NCI-H1417 (cell line): Measurements from ENCODE around the gene ASB2.

ENCODE experiments used
- DNase-seq, 3 experiments: peaks; one replicate each; lab custom pipeline; 2025; lab: John Stamatoyannopoulos, UW

The ASB2 gene

DNA sequence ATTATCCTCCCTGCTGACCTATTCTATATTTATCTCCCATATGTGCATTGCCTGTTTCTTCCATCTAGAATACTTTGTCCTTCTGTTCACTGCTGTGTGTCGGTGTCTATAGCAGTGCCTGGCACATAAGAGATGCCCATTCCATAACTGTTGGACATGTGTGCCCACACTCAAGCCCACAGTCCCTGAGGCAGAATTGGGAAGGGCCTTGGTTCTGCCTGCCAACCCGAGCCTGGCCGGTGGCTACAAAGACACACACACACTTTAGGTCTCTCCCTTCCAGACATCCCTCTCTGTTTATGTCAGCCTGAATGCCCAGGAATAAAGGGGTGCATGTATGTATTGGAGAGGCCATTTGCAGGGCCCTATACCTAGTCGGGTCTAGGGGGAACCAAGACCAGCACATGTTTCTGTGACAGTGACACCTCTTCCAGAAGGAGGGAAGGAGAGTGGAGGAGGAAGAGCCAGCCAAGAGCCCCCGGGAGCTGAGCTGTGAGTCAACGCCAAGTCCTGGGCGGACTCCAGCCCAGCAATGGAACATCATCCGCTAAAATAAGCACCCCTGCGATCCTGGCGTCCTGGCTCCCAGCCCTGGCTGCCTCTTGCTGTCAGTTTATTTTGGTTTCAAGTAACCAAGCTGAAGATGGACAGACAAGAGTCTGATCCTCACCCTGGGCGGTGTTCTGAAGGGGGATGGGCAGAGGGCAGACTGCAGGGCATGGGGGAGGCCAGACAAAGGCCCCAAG is 4.3 kb upstream of the ASB2 start:
- DNase-seq = no peak

DNA sequence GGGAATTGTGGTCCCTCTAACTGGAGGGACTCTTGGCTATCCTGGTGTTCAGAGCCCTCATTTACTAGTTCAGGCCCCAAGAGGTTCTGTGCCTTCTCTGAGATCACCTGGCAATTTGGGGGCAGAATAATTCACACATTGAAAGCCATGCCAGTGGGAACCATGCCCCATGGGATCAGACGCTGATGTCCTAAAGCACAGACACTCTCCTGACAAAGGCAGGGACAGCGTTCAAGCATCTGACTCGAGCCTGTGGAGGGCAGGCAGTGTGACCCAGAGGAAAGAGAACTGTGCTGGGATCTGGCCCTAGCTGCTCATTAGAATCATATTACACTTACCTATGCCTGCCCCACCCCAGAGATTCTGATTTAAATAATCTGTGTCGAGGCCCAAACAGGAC is 2.4 kb upstream of the ASB2 start:
- no peak for DNase-seq

DNA sequence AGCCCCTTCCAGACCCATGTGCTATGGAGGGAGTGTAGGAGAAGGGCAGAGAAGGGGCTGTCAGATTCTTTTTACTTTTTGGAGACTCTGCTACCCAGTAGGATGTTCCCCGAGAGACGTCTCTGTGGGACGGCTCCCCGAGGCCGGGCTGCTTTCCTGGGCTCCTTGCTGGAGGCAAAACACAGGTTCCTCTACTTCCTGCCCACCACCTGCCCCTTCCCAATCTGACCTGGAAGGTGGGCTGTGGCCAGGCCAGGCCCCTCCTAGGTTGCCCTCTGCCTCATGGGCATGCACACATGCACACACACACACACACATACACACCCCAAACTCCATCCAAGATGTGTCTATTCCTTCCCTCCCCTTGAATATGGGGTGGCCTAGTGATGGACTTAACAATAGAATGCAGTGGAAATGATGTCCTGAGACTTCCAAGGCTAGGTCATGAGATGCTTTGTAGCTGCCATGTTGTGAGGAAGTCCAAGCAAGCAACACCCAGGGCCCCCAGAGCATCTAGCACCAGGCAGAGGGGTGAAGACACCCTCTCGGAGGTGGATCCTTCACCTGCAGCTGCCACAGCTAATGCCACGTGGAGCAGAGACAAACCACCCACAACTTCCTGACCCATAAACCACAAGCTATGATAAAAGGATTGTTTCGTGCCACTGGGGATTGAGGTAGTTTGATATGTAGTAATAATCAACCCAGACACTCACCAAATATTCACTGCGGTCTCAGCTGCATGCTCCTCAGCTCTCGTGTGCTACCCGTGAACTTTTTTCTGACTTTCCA is 1.6 kb upstream of the ASB2 start:
- no peak for DNase-seq

GRCh38 chr14:93977171-93977570 is 801 bp upstream of the ASB2 start:
- no peak for DNase-seq

GRCh38 chr14:93975791-93976476 is 436 bp downstream of the ASB2 start:
- DNase-seq = no peak

- DNase-seq = no peak
These were observed 1.5 kb downstream of the ASB2 start for GRCh38 chr14:93974833-93975232.

GRCh38 chr14:93974299-93974698 is 2.1 kb downstream of the ASB2 start:
- DNase-seq = no peak

DNA sequence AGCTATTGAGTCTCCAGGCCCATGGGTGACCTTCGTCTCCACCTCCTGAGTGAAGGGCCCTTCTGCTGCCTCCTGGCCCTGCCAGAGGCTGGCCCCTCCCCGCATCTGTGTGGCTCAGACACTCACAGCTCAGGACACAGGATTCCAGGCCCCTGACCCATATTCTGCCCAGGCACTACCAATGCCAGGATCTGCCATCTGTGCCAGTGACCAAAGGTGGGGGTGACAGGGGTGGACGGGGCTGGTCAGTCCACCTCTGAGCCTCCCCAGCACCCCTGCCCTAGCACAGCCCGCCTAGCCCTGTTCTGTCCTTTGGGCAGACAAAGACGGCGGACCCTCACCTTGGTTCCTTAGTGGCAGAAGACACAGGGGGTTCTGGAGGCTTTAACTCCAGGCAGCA is 2.8 kb downstream of the ASB2 start:
- DNase-seq = no peak

DNA sequence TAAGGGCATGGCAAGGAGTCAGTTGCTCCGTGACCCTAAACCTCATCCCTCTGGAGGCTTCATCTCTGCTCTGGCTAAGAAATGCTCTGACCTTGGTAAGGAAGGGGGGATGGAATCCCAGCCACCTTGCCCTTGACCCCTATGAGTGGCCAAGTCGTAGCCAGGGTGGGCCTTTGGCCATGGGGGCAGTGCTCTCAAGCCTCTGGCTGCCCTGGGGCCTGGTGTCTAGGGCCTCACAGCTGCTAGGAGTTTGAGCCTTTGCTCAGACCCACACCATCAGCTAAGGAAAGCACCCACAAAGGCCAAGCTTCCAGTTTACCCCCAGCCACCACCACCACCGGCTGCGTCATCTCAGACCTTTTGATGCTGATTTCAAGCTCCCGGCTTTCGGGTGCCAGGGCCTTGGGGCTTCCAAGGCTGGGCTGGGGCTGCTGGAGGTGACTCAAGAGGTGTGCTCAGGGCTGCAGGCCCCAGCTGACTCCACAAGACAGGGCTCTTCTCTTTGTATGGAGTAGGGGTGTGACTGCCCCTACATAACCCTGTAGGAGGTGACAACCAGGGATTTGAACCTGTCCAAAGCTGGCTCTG is 3.7 kb downstream of the ASB2 start:
- DNase-seq = no peak

DNA sequence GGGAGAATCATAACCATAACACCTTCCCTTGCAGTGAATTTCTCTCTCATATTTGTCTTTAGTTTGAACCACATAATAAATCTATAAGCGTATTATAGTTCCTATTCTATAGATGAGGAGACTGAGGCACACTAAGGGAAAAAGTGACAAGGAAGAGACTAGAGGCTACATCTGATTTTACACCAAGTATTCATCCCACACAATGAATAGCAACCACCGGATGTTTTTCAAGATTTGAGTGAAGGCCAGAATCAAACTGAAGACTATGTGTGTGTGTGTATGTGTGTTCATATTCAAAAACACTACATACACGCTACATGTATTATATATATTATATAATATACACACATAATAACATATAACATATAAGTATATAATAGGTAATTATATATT is 4.7 kb downstream of the ASB2 start:
- no peak for DNase-seq

DNA sequence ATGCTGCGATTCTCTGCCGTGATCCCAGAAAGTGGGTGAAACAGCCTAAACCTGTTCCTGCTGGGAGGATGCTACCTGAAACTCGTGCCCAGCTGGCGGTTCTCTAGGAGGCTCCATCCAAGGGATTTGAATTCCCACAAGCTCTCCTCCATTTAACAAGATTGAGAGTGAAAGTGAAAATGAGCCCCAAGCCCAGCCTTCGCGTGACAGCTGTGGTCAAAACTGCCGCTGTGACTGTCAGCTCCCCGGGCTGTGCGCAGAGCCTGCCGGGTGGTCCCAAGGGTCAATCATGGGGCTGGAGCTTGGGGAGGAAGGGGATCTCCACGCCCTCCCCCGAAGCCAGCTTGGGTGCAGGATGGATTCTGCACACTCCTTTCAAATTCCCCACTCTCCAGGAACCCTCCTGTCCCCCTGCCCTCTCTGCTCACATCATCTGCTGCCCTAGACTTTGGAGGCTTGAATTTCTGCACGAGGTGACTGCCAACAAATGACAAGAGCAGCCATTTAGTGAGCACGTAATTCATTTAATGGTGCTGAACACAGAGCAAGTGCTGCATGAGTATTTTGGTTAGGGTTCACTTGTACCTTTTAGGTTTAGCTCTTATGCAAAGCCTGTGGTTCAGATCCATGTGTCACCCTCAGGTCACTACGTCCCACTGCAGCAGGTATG is 5.3 kb downstream of the ASB2 start:
- DNase-seq = peak in 2 of 3 experiments; percentile 36 to 48

DNA sequence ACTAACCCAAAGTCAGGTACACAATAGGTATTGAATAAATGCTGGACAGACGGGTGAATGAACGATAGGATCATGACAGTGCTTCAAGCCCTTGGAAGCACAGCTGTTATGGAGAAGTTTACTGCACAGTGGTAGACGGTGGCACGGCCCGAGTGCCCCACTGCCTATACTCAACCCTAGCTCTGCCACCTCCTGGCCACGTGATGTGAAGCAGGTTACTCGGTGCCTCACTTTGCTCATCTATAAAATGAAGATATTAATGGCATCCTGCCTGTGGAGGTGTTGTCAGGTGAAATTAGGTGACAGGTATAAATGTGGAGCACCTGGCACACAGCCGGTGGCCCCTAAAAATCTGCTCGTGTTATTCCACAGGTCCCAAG is 5.8 kb downstream of the ASB2 start:
- peak; percentile 8 to 71 (median 31) for DNase-seq

GRCh38 chr14:93969082-93969828 is 7.1 kb downstream of the ASB2 start:
- no peak for DNase-seq

GRCh38 chr14:93967637-93968250 is 8.6 kb downstream of the ASB2 start:
- DNase-seq = no peak

- no peak for DNase-seq
These were observed 10.4 kb downstream of the ASB2 start for GRCh38 chr14:93965946-93966474.

GRCh38 chr14:93965287-93965821 is 11.0 kb downstream of the ASB2 start:
- no peak for DNase-seq

GRCh38 chr14:93964820-93965286 is 11.5 kb downstream of the ASB2 start:
- no peak for DNase-seq

DNA sequence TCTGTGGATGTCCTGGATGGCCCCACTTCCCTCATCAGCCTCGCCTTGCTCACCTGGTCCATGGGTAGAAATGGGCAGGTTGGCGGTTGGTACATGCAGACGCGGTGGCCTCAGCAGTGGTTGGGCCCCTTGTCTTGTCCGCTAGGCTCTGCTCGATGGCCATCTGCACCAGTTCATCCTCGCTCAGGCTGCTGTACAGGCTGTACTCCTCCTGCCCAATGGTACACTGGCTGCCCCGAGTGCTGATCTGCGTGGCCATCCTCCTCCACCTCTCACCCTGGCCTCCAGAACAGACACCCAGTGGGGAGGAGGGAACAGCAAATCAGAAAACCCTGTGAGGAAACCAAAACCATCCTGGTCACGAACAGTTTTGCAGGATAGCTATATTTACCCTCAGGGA is 12.1 kb downstream of the ASB2 start:
- DNase-seq = no peak

GRCh38 chr14:93963692-93964091 is 12.7 kb downstream of the ASB2 start:
- DNase-seq = no peak
